ENCODE measurements around the gene PPARD. TPM values are rescaled to one million over a fixed set of nuclear protein-coding genes. Genes with fewer than 3 reads are reported as not detected.

Gene PPARD
- total and polyA plus RNA-seq, 2 of the 13 experiments (the other 11 are each of a cell fraction or from before 2014, with no cell fraction given) = 6.1 to 13.3 TPM

GRCh38 chr6:35318196-35319171 is 23.9 kb upstream of the PPARD start (continued):
- TF ChIP-seq, protein P1, sequence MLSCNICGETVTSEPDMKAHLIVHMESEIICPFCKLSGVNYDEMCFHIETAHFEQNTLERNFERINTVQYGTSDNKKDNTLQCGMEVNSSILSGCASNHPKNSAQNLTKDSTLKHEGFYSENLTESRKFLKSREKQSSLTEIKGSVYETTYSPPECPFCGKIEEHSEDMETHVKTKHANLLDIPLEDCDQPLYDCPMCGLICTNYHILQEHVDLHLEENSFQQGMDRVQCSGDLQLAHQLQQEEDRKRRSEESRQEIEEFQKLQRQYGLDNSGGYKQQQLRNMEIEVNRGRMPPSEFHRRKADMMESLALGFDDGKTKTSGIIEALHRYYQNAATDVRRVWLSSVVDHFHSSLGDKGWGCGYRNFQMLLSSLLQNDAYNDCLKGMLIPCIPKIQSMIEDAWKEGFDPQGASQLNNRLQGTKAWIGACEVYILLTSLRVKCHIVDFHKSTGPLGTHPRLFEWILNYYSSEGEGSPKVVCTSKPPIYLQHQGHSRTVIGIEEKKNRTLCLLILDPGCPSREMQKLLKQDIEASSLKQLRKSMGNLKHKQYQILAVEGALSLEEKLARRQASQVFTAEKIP (CRISPR knock-in tag; IDR thresholded peaks at IDR 0.05; ENCODE audit: borderline replicate concordance) = no peak
- TF ChIP-seq, protein P2, sequence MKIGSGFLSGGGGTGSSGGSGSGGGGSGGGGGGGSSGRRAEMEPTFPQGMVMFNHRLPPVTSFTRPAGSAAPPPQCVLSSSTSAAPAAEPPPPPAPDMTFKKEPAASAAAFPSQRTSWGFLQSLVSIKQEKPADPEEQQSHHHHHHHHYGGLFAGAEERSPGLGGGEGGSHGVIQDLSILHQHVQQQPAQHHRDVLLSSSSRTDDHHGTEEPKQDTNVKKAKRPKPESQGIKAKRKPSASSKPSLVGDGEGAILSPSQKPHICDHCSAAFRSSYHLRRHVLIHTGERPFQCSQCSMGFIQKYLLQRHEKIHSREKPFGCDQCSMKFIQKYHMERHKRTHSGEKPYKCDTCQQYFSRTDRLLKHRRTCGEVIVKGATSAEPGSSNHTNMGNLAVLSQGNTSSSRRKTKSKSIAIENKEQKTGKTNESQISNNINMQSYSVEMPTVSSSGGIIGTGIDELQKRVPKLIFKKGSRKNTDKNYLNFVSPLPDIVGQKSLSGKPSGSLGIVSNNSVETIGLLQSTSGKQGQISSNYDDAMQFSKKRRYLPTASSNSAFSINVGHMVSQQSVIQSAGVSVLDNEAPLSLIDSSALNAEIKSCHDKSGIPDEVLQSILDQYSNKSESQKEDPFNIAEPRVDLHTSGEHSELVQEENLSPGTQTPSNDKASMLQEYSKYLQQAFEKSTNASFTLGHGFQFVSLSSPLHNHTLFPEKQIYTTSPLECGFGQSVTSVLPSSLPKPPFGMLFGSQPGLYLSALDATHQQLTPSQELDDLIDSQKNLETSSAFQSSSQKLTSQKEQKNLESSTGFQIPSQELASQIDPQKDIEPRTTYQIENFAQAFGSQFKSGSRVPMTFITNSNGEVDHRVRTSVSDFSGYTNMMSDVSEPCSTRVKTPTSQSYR (CRISPR knock-in tag; IDR thresholded peaks at IDR 0.05; ENCODE audit: borderline replicate concordance) = no peak
- TF ChIP-seq TBP (CRISPR knock-in tag; IDR thresholded peaks at IDR 0.05) = no peak
- TF ChIP-seq ZNF703 (CRISPR knock-in tag; IDR thresholded peaks at IDR 0.05; ENCODE audit: borderline replicate concordance) = no peak
- no peak for TF ChIP-seq NR2F1 (CRISPR knock-in tag; IDR thresholded peaks at IDR 0.05)
- TF ChIP-seq, protein P3, sequence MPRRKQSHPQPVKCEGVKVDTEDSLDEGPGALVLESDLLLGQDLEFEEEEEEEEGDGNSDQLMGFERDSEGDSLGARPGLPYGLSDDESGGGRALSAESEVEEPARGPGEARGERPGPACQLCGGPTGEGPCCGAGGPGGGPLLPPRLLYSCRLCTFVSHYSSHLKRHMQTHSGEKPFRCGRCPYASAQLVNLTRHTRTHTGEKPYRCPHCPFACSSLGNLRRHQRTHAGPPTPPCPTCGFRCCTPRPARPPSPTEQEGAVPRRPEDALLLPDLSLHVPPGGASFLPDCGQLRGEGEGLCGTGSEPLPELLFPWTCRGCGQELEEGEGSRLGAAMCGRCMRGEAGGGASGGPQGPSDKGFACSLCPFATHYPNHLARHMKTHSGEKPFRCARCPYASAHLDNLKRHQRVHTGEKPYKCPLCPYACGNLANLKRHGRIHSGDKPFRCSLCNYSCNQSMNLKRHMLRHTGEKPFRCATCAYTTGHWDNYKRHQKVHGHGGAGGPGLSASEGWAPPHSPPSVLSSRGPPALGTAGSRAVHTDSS (CRISPR knock-in tag; conservative IDR thresholded peaks at IDR 0.05) = no peak
- TF ChIP-seq TCF12 (IDR thresholded peaks at IDR 0.05) = no peak
- TF ChIP-seq TCF12 (CRISPR knock-in tag; IDR thresholded peaks at IDR 0.05) = no peak
- peak; percentile 65 for TF ChIP-seq E2F1 (CRISPR knock-in tag; IDR thresholded peaks at IDR 0.05)
- no peak for TF ChIP-seq CCAR2 (optimal IDR thresholded peaks at IDR 0.05; ENCODE audit: low read depth, low read length)
- TF ChIP-seq CHD2 (IDR thresholded peaks at IDR 0.05; ENCODE audit: low read depth, low read length) = no peak; the same call in 1 of the 2 replicates
- peak; percentile 61; the same call in 1 of the 2 replicates for TF ChIP-seq KDM5A (IDR thresholded peaks at IDR 0.05; ENCODE audit: borderline replicate concordance, low read length)
- TF ChIP-seq ZNF24 (IDR thresholded peaks at IDR 0.05) = no peak
- TF ChIP-seq, protein P4, sequence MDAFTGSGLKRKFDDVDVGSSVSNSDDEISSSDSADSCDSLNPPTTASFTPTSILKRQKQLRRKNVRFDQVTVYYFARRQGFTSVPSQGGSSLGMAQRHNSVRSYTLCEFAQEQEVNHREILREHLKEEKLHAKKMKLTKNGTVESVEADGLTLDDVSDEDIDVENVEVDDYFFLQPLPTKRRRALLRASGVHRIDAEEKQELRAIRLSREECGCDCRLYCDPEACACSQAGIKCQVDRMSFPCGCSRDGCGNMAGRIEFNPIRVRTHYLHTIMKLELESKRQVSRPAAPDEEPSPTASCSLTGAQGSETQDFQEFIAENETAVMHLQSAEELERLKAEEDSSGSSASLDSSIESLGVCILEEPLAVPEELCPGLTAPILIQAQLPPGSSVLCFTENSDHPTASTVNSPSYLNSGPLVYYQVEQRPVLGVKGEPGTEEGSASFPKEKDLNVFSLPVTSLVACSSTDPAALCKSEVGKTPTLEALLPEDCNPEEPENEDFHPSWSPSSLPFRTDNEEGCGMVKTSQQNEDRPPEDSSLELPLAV (CRISPR knock-in tag; conservative IDR thresholded peaks at IDR 0.05; ENCODE audit: low read depth) = no peak
- TF ChIP-seq, protein P5, sequence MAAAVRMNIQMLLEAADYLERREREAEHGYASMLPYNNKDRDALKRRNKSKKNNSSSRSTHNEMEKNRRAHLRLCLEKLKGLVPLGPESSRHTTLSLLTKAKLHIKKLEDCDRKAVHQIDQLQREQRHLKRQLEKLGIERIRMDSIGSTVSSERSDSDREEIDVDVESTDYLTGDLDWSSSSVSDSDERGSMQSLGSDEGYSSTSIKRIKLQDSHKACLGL (CRISPR knock-in tag; IDR thresholded peaks at IDR 0.05) = 0 out of 2 replicates have a peak, but pooled peaks have one; percentile 56
- no peak for TF ChIP-seq PHF20 (CRISPR knock-in tag; IDR thresholded peaks at IDR 0.05)

Data from HepG2 (cell line).